ENCODE measurements around the gene PLEKHF1. TPM values are rescaled to one million over a fixed set of nuclear protein-coding genes. Genes with fewer than 3 reads are reported as not detected.

The PLEKHF1 gene
- polyA plus RNA-seq, 3 donors = 0.11 to 0.29 (median 0.26) TPM

GRCh38 chr19:29696565-29696846, 31.2 kb downstream of the PLEKHF1 start:
- no peak for DNase-seq
- Mint-ChIP-seq H3K36me3 (no peaks in the 10 kb centered on the region), H3K4me1 (peaks cover 6% of the 10 kb centered on the region), H3K27ac (peak overlapping the region in 1 of 7 donors; percentile 87), H3K9me3 (peaks cover 0 to 10% (median 2%) of the 10 kb centered on the region in 7 donors), H3K4me3 (no peak overlapping the region), H3K27me3 (ENCODE audit: low read depth in 3 of 3) (peaks cover 0 to 1% (median 0%) of the 10 kb centered on the region in 3 donors)
- H3K9ac ChIP-seq (ENCODE audit: insufficient read depth, low read length, poor library complexity, severe bottlenecking) = no peak overlapping the region
- H3K9me3 ChIP-seq (replicated peaks in 1 of 2; ENCODE audit: control insufficient read depth in 1 of 2, insufficient read depth in 1 of 2, low read length in 2 of 2) = peaks cover 0 to 4% of the 10 kb centered on the region in 2 donors
- no peak overlapping the region for H2AFZ ChIP-seq (ENCODE audit: insufficient read depth, low read depth, low read length, poor library complexity, severe bottlenecking)
- H4K20me1 ChIP-seq (ENCODE audit: insufficient read depth, low read length) = no peaks in the 10 kb centered on the region
- H3K27me3 ChIP-seq (ENCODE audit: control insufficient read depth in 2 of 2, insufficient read depth in 2 of 2, low read length in 2 of 2) = no peaks in the 10 kb centered on the region
- H3K4me1 ChIP-seq (ENCODE audit: control insufficient read depth in 1 of 2, insufficient read depth in 2 of 2, low read length in 2 of 2) = peaks cover 0 to 3% of the 10 kb centered on the region in 2 donors
- intact Hi-C loops (cut with micrococcal nuclease) = no loop called here
- no peak overlapping the region for H3K4me2 ChIP-seq (replicated peaks; ENCODE audit: extremely low read depth, low read length, poor library complexity, severe bottlenecking)
- H3K4me3 ChIP-seq (replicated peaks in 1 of 3; ENCODE audit: low read depth in 2 of 3, low read length in 3 of 3) = no peak overlapping the region
- no peak for TF ChIP-seq CTCF (IDR thresholded peaks at IDR 0.05)
- no peak overlapping the region for H3K27ac ChIP-seq (ENCODE audit: low read depth in 1 of 2, low read length in 2 of 2)
- no peaks in the 10 kb centered on the region for H3K79me2 ChIP-seq (ENCODE audit: insufficient read depth, low read length)
- 75% methylated on average over 2 of the region's 2 CpGs for WGBS (ENCODE audit: insufficient coverage)
- no peaks in the 10 kb centered on the region for H3K36me3 ChIP-seq (replicated peaks in 1 of 2; ENCODE audit: control insufficient read depth in 1 of 2, insufficient read depth in 2 of 2, low read length in 2 of 2)

- intact Hi-C loops (cut with micrococcal nuclease) = no loop called here
- Histone ChIP-seq H2AFZ (ENCODE audit: insufficient read depth, low read depth, low read length, poor library complexity, severe bottlenecking) (no peak overlapping the region), H3K27me3 (ENCODE audit: control insufficient read depth in 2 of 2, insufficient read depth in 2 of 2, low read length in 2 of 2) (no peaks in the 10 kb centered on the region), H3K4me1 (ENCODE audit: control insufficient read depth in 1 of 2, insufficient read depth in 2 of 2, low read length in 2 of 2) (peaks cover 0 to 3% of the 10 kb centered on the region in 2 donors), H3K36me3 (replicated peaks in 1 of 2; ENCODE audit: control insufficient read depth in 1 of 2, insufficient read depth in 2 of 2, low read length in 2 of 2) (peaks cover 10 to 12% of the 10 kb centered on the region in 2 donors), H3K27ac (ENCODE audit: low read depth in 1 of 2, low read length in 2 of 2) (no peak overlapping the region), H3K4me2 (replicated peaks; ENCODE audit: extremely low read depth, low read length, poor library complexity, severe bottlenecking) (no peak overlapping the region), H3K9ac (ENCODE audit: insufficient read depth, low read length, poor library complexity, severe bottlenecking) (no peak overlapping the region), H3K79me2 (ENCODE audit: insufficient read depth, low read length) (no peaks in the 10 kb centered on the region), H4K20me1 (ENCODE audit: insufficient read depth, low read length) (no peaks in the 10 kb centered on the region), H3K4me3 (replicated peaks in 1 of 3; ENCODE audit: low read depth in 2 of 3, low read length in 3 of 3) (no peak overlapping the region), H3K9me3 (replicated peaks in 1 of 2; ENCODE audit: control insufficient read depth in 1 of 2, insufficient read depth in 1 of 2, low read length in 2 of 2) (peaks cover 0 to 4% of the 10 kb centered on the region in 2 donors)
- H3K4me1 Mint-ChIP-seq = peaks cover 6% of the 10 kb centered on the region
- H3K9me3 Mint-ChIP-seq = peaks cover 0 to 10% (median 2%) of the 10 kb centered on the region in 7 donors
- WGBS (ENCODE audit: insufficient coverage) = 96% methylated on average over 9 of the region's 10 CpGs
- DNase-seq = no peak
- TF ChIP-seq CTCF (IDR thresholded peaks at IDR 0.05) = no peak
- H3K4me3 Mint-ChIP-seq = no peak overlapping the region
- no peaks in the 10 kb centered on the region for H3K27me3 Mint-ChIP-seq (ENCODE audit: low read depth in 3 of 3)
- H3K27ac Mint-ChIP-seq = no peak overlapping the region
- H3K36me3 Mint-ChIP-seq = peaks cover 6 to 7% of the 10 kb centered on the region in 2 donors
Observed at GRCh38 chr19:29697523-29698261, 32.4 kb downstream of the PLEKHF1 start.
